K562 (cell line): ENCODE data around the gene CHCHD1. TPM values are rescaled to one million over a fixed set of nuclear protein-coding genes. Genes with fewer than 3 reads are reported as not detected.

Source experiments
- ARID1B ChIP-seq: fragments of 450-650 bp; IDR thresholded peaks from 2 replicates; pipeline ENCODE4 v1.6.1; 2016; ENCODE audit warnings: antibody characterized with exemption, mild to moderate bottlenecking, inconsistent platforms
- ARID3B ChIP-seq: fragments of 250-450 bp; sonication (Bioruptor Pico); IDR thresholded peaks from 2 replicates; pipeline ENCODE4 v1.4.0; 2020; ENCODE audit warnings: borderline replicate concordance
- GATAD2B ChIP-seq: fragments of 450-650 bp; IDR thresholded peaks from 2 replicates; pipeline ENCODE4 v1.6.1; 2017; ENCODE audit warnings: mild to moderate bottlenecking, borderline replicate concordance
- HOXB6 ChIP-seq: fragments of 250-450 bp; sonication (Bioruptor Pico); IDR thresholded peaks from 2 replicates; pipeline ENCODE4 v1.5.1; 2022; ENCODE audit warnings: mild to moderate bottlenecking, borderline replicate concordance
- ILK ChIP-seq: fragments of 450-650 bp; IDR thresholded peaks from 2 replicates; pipeline ENCODE4 v1.6.1; 2016; ENCODE audit warnings: missing genetic modification characterization, low read depth, mild to moderate bottlenecking, missing compliant biosample characterization, moderate library complexity, borderline replicate concordance
- KHSRP ChIP-seq: fragments of 450-650 bp; IDR thresholded peaks from 2 replicates; pipeline ENCODE4 v1.6.1; 2017
- LEF1 ChIP-seq: fragments of 450-650 bp; IDR thresholded peaks from 2 replicates; pipeline ENCODE4 v1.6.1; 2016; ENCODE audit warnings: mild to moderate bottlenecking
- MAFF ChIP-seq: IDR thresholded peaks from 2 replicates; pipeline ENCODE4 v1.6.1; 2012; ENCODE audit warnings: low read length, improper control_type of control experiment
- MLLT1 ChIP-seq, 2 experiments: fragments of 450-650 bp; IDR thresholded peaks; 2 replicates each; pipeline ENCODE4 v1.6.1; 2016
- MTA2 ChIP-seq: fragments of 450-650 bp; IDR thresholded peaks from 2 replicates; pipeline ENCODE4 v1.6.1; 2016; ENCODE audit warnings: low read depth
- PML ChIP-seq: IDR thresholded peaks from 2 replicates; pipeline ENCODE4 v1.6.1; 2012; ENCODE audit warnings: low read length, inconsistent platforms
- POLR3A ChIP-seq: IDR thresholded peaks from 2 replicates; pipeline ENCODE4 v1.6.1; 2011; ENCODE audit warnings: borderline replicate concordance, mild to moderate bottlenecking, moderate library complexity; ENCODE audit not compliant: insufficient read length, insufficient read depth; ENCODE audit errors: extremely low read depth
- POLR3G ChIP-seq: IDR thresholded peaks from 2 replicates; pipeline ENCODE4 v1.6.1; 2011; ENCODE audit not compliant: insufficient read length, insufficient replicate concordance; ENCODE audit errors: extremely low read depth
- PRMT5 ChIP-seq: sonication (generic); formaldehyde crosslinking; IDR thresholded peaks from 2 replicates; pipeline ENCODE4 v1.5.0; 2020; ENCODE audit warnings: missing genetic modification reagents
- PTRF ChIP-seq: fragments of 450-650 bp; IDR thresholded peaks from 2 replicates; pipeline ENCODE4 v1.6.1; 2016; ENCODE audit warnings: mild to moderate bottlenecking, missing genetic modification characterization, missing compliant biosample characterization
- SNRNP70 ChIP-seq: fragments of 200-400 bp; formaldehyde crosslinking; optimal IDR thresholded peaks from 2 replicates; pipeline ENCODE3; 2017; ENCODE audit warnings: low read depth, low read length
- TFAP4 ChIP-seq: sonication (generic); formaldehyde crosslinking; IDR thresholded peaks from 2 replicates; pipeline ENCODE4 v1.8.0; 2022; ENCODE audit warnings: missing genetic modification reagents, mild to moderate bottlenecking, moderate library complexity, borderline replicate concordance
- ZBED1 ChIP-seq: IDR thresholded peaks from 2 replicates; pipeline ENCODE4 v1.6.1; 2014
- ZNF133 ChIP-seq: fragments of 250-450 bp; sonication (Bioruptor Pico); IDR thresholded peaks from 2 replicates; pipeline ENCODE4 v1.4.0; 2020; ENCODE audit warnings: mild to moderate bottlenecking
- ZNF282 ChIP-seq: sonication (generic); formaldehyde crosslinking; IDR thresholded peaks from 2 replicates; pipeline ENCODE4 v1.8.1; 2023; ENCODE audit warnings: missing genetic modification reagents
- ZNF347 ChIP-seq: fragments of 450-650 bp; formaldehyde crosslinking; IDR thresholded peaks from 2 replicates; pipeline ENCODE4 v1.4.0; 2020; ENCODE audit warnings: low read depth, mild to moderate bottlenecking, moderate library complexity
- ZNF445 ChIP-seq: fragments of 250-450 bp; sonication (Bioruptor Pico); IDR thresholded peaks from 2 replicates; pipeline ENCODE4 v1.4.0; 2020; ENCODE audit warnings: low read depth, mild to moderate bottlenecking, moderate library complexity
- polyA plus RNA-seq, 8 experiments: library from polyadenylated mRNA; depleted of rRNA in 4 of 8; stranded (reverse) in 5 of 8; unstranded in 3 of 8; fragments of >200 nt; fragmentation: Nextera tagmentation in 2 of 8; fragmentation: Illumina TruSeq in 1 of 8; extraction: Ambion mirVana in 2 of 8; extraction: Trizol in 1 of 8; gene quantifications; 2 replicates each; pipeline versions ENCODE4 v1.2.1 to v1.2.3, GENCODE V29; 2011 to 2014; ENCODE audit warnings: inconsistent platforms in 1 of 8, missing spikeins in 1 of 8
- total RNA-seq, 7 experiments: library from RNA; depleted of rRNA in 6 of 7; stranded (reverse); fragments of >200 nt in 6 of 7; fragmentation: Illumina TruSeq in 2 of 7; extraction: Trizol in 2 of 7; gene quantifications; 2 replicates each; pipeline versions ENCODE4 v1.2.1 to v1.2.3, GENCODE V29; 2011 to 2021; ENCODE audit warnings: low replicate concordance in 1 of 7
- TF ChIP-seq, protein P1 (sequence below): fragments of 250-450 bp; sonication (Bioruptor Pico); IDR thresholded peaks from 2 replicates; pipeline ENCODE4 v1.4.0; 2020
- TF ChIP-seq, protein P2 (sequence below): fragments of 250-450 bp; sonication (Bioruptor Pico); IDR thresholded peaks from 2 replicates; pipeline ENCODE4 v1.5.1; 2021; ENCODE audit warnings: mild to moderate bottlenecking

CHCHD1 gene
- total and polyA plus RNA-seq, 9 of the 15 experiments (the other 6 are each of a cell fraction or from before 2014, with no cell fraction given), result 52.9 to 126 (median 83.4) TPM

- TF ChIP-seq, protein P1, sequence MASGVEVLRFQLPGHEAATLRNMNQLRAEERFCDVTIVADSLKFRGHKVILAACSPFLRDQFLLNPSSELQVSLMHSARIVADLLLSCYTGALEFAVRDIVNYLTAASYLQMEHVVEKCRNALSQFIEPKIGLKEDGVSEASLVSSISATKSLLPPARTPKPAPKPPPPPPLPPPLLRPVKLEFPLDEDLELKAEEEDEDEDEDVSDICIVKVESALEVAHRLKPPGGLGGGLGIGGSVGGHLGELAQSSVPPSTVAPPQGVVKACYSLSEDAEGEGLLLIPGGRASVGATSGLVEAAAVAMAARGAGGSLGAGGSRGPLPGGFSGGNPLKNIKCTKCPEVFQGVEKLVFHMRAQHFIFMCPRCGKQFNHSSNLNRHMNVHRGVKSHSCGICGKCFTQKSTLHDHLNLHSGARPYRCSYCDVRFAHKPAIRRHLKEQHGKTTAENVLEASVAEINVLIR (CRISPR knock-in tag), result no peak
- no peak for TF ChIP-seq MLLT1 (IDR thresholded peaks at IDR 0.05)
- TF ChIP-seq ARID3B (CRISPR knock-in tag), result no peak
- TF ChIP-seq KHSRP, result no peak
- TF ChIP-seq MTA2, result peak; percentile 50; the same call in 1 of the 2 replicates
- TF ChIP-seq MAFF, result peak; percentile 62
- TF ChIP-seq HOXB6 (CRISPR knock-in tag), result no peak
- TF ChIP-seq ILK, result no peak
- no peak for TF ChIP-seq ZNF347 (CRISPR knock-in tag)
- TF ChIP-seq SNRNP70, result no peak
- no peak for TF ChIP-seq ZNF133
- TF ChIP-seq POLR3A, result no peak
- no peak for TF ChIP-seq POLR3G
- no peak for TF ChIP-seq TFAP4 (CRISPR knock-in tag)
- TF ChIP-seq PML, result no peak
- TF ChIP-seq ZNF282 (CRISPR knock-in tag), result no peak
- TF ChIP-seq LEF1, result no peak
- TF ChIP-seq ARID1B, result peak; percentile 76
- no peak for TF ChIP-seq ZNF445 (CRISPR knock-in tag)
- TF ChIP-seq, protein P2, sequence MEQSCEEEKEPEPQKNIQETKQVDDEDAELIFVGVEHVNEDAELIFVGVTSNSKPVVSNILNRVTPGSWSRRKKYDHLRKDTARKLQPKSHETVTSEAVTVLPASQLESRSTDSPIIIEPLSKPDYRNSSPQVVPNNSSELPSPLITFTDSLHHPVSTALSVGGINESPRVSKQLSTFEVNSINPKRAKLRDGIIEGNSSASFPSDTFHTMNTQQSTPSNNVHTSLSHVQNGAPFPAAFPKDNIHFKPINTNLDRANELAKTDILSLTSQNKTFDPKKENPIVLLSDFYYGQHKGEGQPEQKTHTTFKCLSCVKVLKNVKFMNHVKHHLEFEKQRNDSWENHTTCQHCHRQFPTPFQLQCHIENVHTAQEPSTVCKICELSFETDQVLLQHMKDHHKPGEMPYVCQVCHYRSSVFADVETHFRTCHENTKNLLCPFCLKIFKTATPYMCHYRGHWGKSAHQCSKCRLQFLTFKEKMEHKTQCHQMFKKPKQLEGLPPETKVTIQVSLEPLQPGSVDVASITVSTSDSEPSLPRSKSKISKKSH, result no peak
- no peak for TF ChIP-seq GATAD2B
- no peak for TF ChIP-seq PTRF (tag)
- TF ChIP-seq ZBED1, result no peak
- TF ChIP-seq PRMT5, result no peak
Observed at GRCh38 chr10:73756183-73756582, 25.7 kb upstream of the CHCHD1 start (continued).
